Spinal cord (tissue), 10 donors: ENCODE measurements around the gene VPS37C. TPM values are rescaled to one million over a fixed set of nuclear protein-coding genes. Genes with fewer than 3 reads are reported as not detected.

ENCODE experiments used
- DNase-seq, 6 donors: peaks; one replicate each; pipeline versions ENCODE4 v3.0.0 to v3.0.0-alpha.2; 2013 to 2015; ENCODE audit warnings: low spot score in 6 of 6, low read depth in 4 of 6
- H3K27ac ChIP-seq: one replicate; pipeline ENCODE4 v1.5.1; 2013; ENCODE audit warnings: low read depth, low read length, control low read depth
- H3K27me3 ChIP-seq: one replicate; pipeline ENCODE4 v1.6.1; 2013; ENCODE audit warnings: low read length; ENCODE audit not compliant: control insufficient read depth, insufficient read depth
- H3K36me3 ChIP-seq: one replicate; pipeline ENCODE4 v1.6.1; 2013; ENCODE audit warnings: low read length; ENCODE audit not compliant: control insufficient read depth, insufficient read depth
- H3K4me1 ChIP-seq: one replicate; pipeline ENCODE4 v1.6.1; 2013; ENCODE audit warnings: low read length; ENCODE audit not compliant: control insufficient read depth, insufficient read depth
- H3K4me3 ChIP-seq: one replicate; pipeline ENCODE4 v1.5.1; 2013; ENCODE audit warnings: low read depth, low read length, control low read depth
- H3K9me3 ChIP-seq: one replicate; pipeline ENCODE4 v1.6.1; 2013; ENCODE audit warnings: low read length; ENCODE audit not compliant: control insufficient read depth, insufficient read depth
- WGBS: methylation state at CpG from one replicate; pipeline ENCODE4 v1.1.5; 2013; ENCODE audit warnings: missing lambda C conversion rate; ENCODE audit not compliant: insufficient coverage; 5-methylcytosine and 5-hydroxymethylcytosine counted together
- polyA plus RNA-seq, 2 donors: library from polyadenylated mRNA; unstranded; fragments of 120-200 nt; gene quantifications; one replicate each; pipeline ENCODE4 v1.2.1, GENCODE V29; 2013; ENCODE audit not compliant: insufficient read length in 2 of 2
- total RNA-seq, 2 donors: library from RNA; depleted of rRNA in 1 of 2; stranded (reverse); fragments of 120-200 nt in 1 of 2; fragments of >200 nt in 1 of 2; gene quantifications; one replicate each; pipeline versions ENCODE4 v1.2.3 to v1.2.4, GENCODE V29; 2013 to 2014
- donor health status: healthy.

VPS37C gene
- total and polyA plus RNA-seq, 4 donors, result 4.8 to 16.5 (median 12.7) TPM

DNA sequence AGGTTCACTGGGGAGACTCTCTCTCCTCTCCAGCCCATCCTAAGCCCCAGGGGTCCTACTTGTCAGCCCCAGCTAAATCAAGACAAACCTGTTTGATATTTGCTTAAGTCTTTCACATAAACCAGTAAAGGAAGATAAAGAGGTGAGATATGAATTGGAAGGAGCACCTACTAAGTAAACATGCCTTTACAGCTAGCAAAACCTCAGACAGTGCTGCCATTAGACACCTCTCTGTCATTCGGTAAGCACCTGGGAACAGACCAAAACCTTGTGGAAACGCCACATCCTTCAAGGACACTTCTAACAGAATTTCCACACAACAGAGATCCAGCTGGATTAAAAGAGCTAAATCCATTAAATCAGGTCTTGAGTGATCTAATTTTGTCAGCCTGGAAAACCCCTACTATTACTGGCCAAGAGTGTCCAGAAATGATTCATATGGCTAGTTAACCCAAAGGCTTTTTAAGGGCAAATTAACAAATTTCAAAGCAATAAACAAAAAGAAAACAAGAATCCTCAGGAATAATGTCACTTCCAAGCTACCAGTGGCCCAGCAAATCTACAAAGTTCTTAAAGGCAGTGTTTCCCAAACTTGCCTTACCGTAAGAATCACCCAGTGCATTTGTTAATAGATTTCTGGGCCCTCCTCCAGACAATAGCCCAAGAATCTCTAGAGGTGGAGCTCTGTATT lies 2.4 kb downstream of the VPS37C start:
- no peaks in the 10 kb centered on the region for H3K27me3 ChIP-seq
- no peak overlapping the region for H3K4me3 ChIP-seq
- WGBS, result 65% methylated on average over 3 of the region's 3 CpGs
- no peak overlapping the region for H3K27ac ChIP-seq
- H3K9me3 ChIP-seq, result peaks cover 6% of the 10 kb centered on the region
- no peak for DNase-seq
- H3K4me1 ChIP-seq, result peaks cover 9% of the 10 kb centered on the region
- H3K36me3 ChIP-seq, result no peaks in the 10 kb centered on the region

DNA sequence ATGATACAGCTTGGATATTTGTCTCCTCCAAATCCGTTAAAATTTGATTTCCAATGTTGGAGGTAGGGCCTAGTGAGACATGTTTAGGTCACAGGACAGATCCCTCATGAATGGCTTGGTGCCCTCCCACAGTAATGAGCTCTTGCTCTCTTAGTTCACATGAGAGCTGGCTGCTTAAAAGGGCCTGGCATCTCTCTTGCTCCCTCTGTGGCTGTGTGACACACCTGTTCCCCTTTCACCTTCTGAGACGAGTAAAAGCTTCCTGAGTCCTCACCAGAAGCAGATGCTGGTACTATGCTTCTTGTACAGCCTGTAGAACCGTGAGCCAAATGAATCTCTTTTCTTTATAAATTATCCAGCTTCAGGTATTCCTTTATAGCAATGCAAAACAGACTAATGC lies 3.5 kb downstream of the VPS37C start:
- peaks cover 9% of the 10 kb centered on the region for H3K4me1 ChIP-seq
- H3K4me3 ChIP-seq, result no peak overlapping the region
- 67% methylated on average over 1 of the region's 3 CpGs for WGBS
- peaks cover 6% of the 10 kb centered on the region for H3K9me3 ChIP-seq
- no peak for DNase-seq
- no peak overlapping the region for H3K27ac ChIP-seq
- H3K36me3 ChIP-seq, result no peaks in the 10 kb centered on the region
- H3K27me3 ChIP-seq, result no peaks in the 10 kb centered on the region

DNA sequence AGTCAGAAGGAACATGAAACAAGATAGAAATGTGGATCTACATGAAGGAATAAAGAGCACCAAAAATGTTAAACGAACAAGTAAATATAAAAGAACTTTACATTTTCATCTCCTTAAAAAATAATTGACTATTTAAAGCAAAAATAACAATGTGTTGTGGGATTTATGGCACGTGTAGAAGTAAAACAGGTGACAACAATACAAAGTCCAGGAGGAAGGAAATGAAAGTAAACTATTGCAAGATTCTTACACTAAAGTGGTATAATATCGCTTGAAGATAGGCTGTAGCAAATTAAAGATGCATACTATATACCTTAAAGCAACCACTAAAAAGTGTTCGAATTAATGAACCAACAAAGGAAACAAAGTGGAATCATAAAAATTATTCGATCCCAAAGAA lies 5.5 kb downstream of the VPS37C start:
- H3K27me3 ChIP-seq, result no peaks in the 10 kb centered on the region
- WGBS, result no CpG with 5 or more reads among the region's 5 CpGs
- peaks cover 12% of the 10 kb centered on the region for H3K4me1 ChIP-seq
- peaks cover 6% of the 10 kb centered on the region for H3K9me3 ChIP-seq
- no peaks in the 10 kb centered on the region for H3K36me3 ChIP-seq
- H3K4me3 ChIP-seq, result no peak overlapping the region
- no peak overlapping the region for H3K27ac ChIP-seq
- no peak for DNase-seq

DNA sequence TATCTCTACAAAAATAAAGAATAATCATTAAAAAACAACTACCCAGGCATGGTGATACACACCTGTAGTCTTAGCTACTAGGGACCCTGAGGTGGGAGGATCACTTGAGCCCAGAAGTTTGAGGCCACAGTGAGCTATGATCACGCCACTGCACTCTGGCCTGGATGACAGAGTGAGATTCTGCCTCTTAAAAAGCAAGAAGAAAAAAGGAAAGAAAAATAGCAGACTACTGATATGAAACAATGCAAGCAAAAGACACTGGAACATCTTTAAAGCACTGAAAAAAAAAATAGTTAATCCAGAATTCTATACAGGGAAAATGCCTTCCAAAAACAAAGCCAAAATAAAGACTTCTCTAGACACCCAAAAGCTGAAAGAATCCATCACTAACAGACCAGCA lies 5.9 kb downstream of the VPS37C start:
- no peak for DNase-seq
- H3K27me3 ChIP-seq, result no peaks in the 10 kb centered on the region
- H3K36me3 ChIP-seq, result no peaks in the 10 kb centered on the region
- H3K9me3 ChIP-seq, result peaks cover 6% of the 10 kb centered on the region
- no CpG with 5 or more reads among the region's 1 CpG for WGBS
- H3K4me3 ChIP-seq, result no peak overlapping the region
- no peak overlapping the region for H3K27ac ChIP-seq
- peaks cover 12% of the 10 kb centered on the region for H3K4me1 ChIP-seq

DNA sequence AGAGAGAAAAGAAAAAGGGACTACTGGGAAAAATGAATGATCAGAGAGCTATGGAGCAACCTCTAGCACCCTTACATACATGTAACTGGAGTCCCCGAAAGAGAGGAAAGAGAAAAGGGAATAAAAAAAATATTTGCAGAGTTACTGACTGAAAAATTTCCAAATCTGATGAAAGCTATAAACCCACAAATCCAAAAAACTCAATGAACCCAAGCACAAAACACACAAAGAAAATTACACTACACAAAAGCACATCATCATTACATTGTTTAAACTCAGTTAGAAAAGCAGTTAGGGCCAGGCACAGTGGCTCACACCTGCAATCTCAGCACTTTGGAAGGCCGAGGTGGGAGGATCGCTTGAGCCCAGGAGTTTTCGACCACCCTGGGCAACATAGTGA lies 6.7 kb downstream of the VPS37C start:
- Histone ChIP-seq H3K4me3 (no peak overlapping the region), H3K4me1 (peaks cover 17% of the 10 kb centered on the region), H3K36me3 (no peaks in the 10 kb centered on the region), H3K9me3 (peaks cover 6% of the 10 kb centered on the region), H3K27ac (no peak overlapping the region), H3K27me3 (no peaks in the 10 kb centered on the region)
- 100% methylated on average over 2 of the region's 4 CpGs for WGBS
- no peak for DNase-seq

DNA sequence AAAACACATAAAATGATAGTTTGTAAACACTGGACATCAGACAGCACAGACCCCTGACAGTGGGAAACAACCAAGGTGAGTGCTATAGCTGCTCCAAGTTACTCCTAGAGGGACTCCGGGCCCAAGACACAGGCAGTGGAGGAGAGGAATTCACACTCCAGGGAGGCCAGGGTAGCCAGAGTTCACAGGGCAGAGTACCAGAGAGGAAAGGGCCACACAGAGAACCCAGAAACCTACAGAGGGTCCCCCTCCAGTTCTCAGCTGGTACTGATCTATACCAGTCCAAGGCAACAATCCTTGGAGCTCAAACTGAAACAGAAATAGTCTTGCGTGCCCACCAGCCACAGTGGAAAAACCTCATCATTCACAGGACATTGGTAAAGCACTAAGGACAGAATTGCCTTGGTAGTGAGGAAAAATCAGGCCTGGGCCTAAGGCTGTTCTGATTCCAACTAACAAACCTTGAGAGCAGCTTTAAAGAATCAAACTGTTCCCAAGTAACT lies 7.6 kb downstream of the VPS37C start:
- Histone ChIP-seq H3K36me3 (no peaks in the 10 kb centered on the region), H3K4me3 (no peak overlapping the region), H3K27me3 (no peaks in the 10 kb centered on the region), H3K27ac (peak overlapping the region; percentile 40), H3K9me3 (peaks cover 6% of the 10 kb centered on the region), H3K4me1 (peaks cover 26% of the 10 kb centered on the region)
- DNase-seq, result no peak
- WGBS, result 100% methylated on average over 1 of the region's 2 CpGs

DNA sequence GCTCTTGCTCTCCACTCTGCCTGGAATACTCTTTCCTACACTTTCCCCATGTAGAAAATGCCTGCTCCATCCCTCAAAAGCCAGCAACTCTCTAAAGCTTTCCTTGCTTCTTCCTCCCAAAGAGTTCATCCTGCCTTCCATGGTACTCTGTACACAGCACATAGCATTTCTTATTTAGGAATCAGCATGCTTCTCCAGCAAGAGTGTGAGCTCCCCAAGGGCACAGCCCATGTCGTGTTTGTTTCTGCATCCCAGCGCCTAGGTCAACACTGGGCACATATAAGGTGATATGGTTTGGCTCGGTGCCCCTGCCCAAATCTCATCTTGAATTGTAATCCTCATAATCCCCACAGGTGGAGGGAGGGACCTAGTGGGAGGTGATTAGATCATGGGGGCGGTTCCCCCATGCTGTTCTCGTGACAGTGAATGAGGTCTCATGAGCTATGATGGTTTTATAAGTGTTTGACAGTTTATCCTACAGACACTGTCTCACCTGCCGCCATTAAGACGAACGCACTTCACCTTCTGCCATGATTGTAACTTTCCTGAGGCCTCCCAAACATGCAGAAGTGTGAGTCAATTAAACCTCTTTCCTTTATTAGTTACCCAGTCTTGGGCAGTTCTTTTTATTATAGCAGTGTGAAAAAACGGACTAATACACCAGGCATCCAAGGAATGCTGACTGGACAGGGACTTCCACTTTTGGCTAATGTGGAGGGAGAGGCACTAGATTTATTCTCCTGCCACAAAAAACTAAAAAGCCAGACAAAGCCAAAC lies 8.2 kb downstream of the VPS37C start:
- Histone ChIP-seq H3K27me3 (no peaks in the 10 kb centered on the region), H3K9me3 (peaks cover 6% of the 10 kb centered on the region), H3K4me3 (no peak overlapping the region), H3K27ac (no peak overlapping the region), H3K4me1 (peaks cover 29% of the 10 kb centered on the region), H3K36me3 (no peaks in the 10 kb centered on the region)
- WGBS, result 80% methylated on average over 1 of the region's 9 CpGs
- DNase-seq, result no peak

DNA sequence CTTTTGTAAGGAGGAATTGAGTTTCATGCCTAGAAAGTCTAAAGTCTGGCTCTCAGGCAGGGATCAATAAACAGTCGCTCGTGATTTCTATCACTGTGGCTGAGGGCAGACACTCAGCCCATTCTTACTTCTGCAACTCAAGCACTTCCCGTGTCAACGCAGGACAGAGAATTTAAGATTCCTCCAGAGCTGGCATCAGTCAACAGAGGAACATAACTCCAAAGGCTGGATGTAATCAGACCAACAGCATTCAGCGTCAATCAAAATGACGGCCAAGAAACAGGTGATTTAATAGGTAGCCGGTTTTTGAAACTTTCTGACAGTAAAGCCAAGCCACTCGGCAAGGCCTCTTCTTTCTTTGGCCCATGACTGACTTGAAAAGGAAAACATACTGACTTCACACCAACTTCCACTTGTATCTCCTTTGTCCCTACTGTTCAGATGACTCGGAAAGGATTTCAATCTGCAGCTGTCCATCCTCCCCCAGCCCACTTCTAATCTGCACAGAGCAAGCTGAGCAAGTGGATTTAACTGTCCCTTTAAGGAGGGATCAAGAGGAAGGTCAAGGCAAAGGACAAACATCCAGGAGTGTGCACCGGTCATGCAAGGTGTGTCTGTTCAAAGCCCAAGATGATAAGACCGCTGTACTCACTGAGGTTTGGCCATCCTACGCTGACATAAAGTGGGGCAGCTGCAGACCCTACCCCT lies 9.5 kb downstream of the VPS37C start:
- Histone ChIP-seq H3K4me1 (peaks cover 37% of the 10 kb centered on the region), H3K27me3 (no peaks in the 10 kb centered on the region), H3K4me3 (no peak overlapping the region), H3K36me3 (no peaks in the 10 kb centered on the region), H3K9me3 (peaks cover 6% of the 10 kb centered on the region), H3K27ac (no peak overlapping the region)
- no peak for DNase-seq
- WGBS, result 67% methylated on average over 10 of the region's 12 CpGs

DNA sequence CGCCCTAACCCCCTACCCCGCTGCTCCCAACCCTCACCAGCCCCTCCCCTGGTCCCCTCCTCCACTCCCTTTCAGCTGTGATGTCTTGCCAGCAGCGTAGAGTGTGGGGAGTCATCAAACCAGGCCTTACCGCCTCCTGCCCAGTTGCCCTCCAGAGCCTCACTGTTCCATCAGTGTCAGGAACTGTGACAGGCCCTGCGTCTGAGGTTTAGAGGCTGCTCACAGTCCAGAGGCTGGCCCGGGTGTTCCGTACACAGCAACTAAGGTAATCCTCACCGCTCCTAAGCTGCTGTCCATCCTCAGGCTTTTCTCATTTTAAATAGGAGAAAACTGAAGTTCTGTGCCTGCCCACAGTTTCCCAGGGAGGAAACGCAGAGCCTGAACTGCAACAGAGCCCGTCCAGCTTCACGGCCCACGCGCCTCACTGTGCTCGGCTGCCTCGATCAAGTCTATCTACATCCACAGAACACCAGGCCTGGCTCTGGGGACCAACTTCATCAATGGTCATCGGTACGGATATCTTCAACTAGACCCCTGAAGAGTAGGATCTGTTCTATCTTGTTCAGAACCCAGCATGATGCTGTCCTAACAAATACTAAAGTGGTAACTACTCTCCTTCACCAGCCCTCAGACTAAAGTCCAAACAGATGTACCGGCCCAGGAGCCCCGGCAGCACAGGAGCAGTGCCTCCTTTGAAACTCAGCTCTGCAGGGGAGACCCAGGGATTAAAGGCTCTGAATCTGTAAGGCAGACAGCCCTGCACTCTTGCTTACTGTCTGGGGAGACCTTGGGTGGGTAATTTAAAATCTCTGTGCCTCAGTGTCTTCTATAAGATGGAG lies 10.3 kb downstream of the VPS37C start:
- 69% methylated on average over 14 of the region's 19 CpGs for WGBS
- Histone ChIP-seq H3K9me3 (peaks cover 6% of the 10 kb centered on the region), H3K36me3 (peaks cover 3% of the 10 kb centered on the region), H3K4me3 (no peak overlapping the region), H3K4me1 (peaks cover 38% of the 10 kb centered on the region), H3K27ac (no peak overlapping the region), H3K27me3 (no peaks in the 10 kb centered on the region)
- no peak for DNase-seq
